Lower leg skin (tissue), 4 donors: ENCODE data around the gene CIDEB. TPM values are rescaled to one million over a fixed set of nuclear protein-coding genes. Genes with fewer than 3 reads are reported as not detected.

Experiments used
- DNase-seq, 2 donors: peaks; one replicate each; pipeline ENCODE4 v3.0.0-alpha.2; 2019; ENCODE audit warnings: low spot score in 2 of 2
- H3K4me3 ChIP-seq: fragments of 200-600 bp; sonication (generic); 2 replicates; pipeline ENCODE4 v1.5.1; 2017; ENCODE audit warnings: mild to moderate bottlenecking, low read depth; ENCODE audit not compliant: poor library complexity, severe bottlenecking
- CTCF ChIP-seq, 3 donors: fragments of 450-650 bp; IDR thresholded peaks; one replicate each; pipeline ENCODE4 v1.5.1; 2016; ENCODE audit warnings: antibody characterized with exemption in 3 of 3, mild to moderate bottlenecking in 3 of 3, moderate library complexity in 2 of 3
- POLR2A ChIP-seq, 2 donors: fragments of 450-650 bp; IDR thresholded peaks; one replicate each; pipeline ENCODE4 v1.6.1; 2016 to 2017; ENCODE audit warnings: antibody characterized with exemption in 2 of 2, mild to moderate bottlenecking in 1 of 2, moderate library complexity in 1 of 2
- WGBS, 2 donors: methylation state at CpG; one replicate each; pipeline ENCODE4 v1.1.5; 2018; 5-methylcytosine and 5-hydroxymethylcytosine counted together
- intact Hi-C: fragments of 100-400 bp; cut with DNase I; formaldehyde crosslinking; loops from one replicate; pipeline ENCODE4 v1.15.0; 2023; ENCODE audit warnings: low total_unique reads
- total RNA-seq, 4 donors: library from RNA; depleted of rRNA; stranded (reverse); fragments of >200 nt; gene quantifications; one replicate each; pipeline ENCODE4 v1.1.0, GENCODE V29; 2016

Gene CIDEB
- total RNA-seq, 4 donors from 2014 or later = 10.6 to 29.8 (median 25.1) TPM

- TF ChIP-seq POLR2A (IDR thresholded peaks at IDR 0.05) (no peak), CTCF (IDR thresholded peaks at IDR 0.05) (no peak)
- intact Hi-C loops = no loop called here
- 39 to 77% methylated on average over 3 of the region's 3 CpGs for WGBS, 2 donors
- no peak for DNase-seq
- no peak overlapping the region for H3K4me3 ChIP-seq
Measured at GRCh38 chr14:24273422-24273998, 34.3 kb downstream of the CIDEB start.

DNA sequence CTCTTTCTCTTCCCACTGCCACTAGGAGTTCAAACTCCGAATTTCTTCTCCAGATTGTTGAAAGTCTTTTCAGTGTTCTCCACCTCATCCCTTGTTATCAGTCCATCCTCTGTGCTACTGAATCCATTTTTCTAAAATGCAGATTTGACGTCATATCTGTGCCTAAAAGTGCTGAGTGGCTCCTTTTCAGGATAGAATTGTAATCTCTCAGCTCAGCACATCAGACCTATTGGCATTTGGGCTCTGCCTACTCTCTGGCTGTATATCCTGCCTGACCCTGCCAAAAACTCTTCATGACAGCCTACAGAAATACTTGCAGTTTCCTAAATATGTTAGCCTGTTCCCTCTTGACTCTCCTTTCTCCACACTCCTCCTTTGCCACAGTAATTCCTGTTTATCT lies 35.3 kb downstream of the CIDEB start:
- DNase-seq = no peak
- intact Hi-C loops = no loop called here
- no peak for TF ChIP-seq POLR2A (IDR thresholded peaks at IDR 0.05)
- TF ChIP-seq CTCF (IDR thresholded peaks at IDR 0.05) = no peak
- WGBS, 2 donors = 77 to 88% methylated on average over 2 of the region's 2 CpGs
- H3K4me3 ChIP-seq = no peak overlapping the region

GRCh38 chr14:24271834-24272263 lies 35.9 kb downstream of the CIDEB start:
- intact Hi-C loops = no loop called here
- DNase-seq = no peak
- TF ChIP-seq CTCF (IDR thresholded peaks at IDR 0.05) (no peak), POLR2A (IDR thresholded peaks at IDR 0.05) (no peak)
- no peak overlapping the region for H3K4me3 ChIP-seq
- WGBS, 2 donors = 13 to 23% methylated on average over 3 of the region's 3 CpGs

DNA sequence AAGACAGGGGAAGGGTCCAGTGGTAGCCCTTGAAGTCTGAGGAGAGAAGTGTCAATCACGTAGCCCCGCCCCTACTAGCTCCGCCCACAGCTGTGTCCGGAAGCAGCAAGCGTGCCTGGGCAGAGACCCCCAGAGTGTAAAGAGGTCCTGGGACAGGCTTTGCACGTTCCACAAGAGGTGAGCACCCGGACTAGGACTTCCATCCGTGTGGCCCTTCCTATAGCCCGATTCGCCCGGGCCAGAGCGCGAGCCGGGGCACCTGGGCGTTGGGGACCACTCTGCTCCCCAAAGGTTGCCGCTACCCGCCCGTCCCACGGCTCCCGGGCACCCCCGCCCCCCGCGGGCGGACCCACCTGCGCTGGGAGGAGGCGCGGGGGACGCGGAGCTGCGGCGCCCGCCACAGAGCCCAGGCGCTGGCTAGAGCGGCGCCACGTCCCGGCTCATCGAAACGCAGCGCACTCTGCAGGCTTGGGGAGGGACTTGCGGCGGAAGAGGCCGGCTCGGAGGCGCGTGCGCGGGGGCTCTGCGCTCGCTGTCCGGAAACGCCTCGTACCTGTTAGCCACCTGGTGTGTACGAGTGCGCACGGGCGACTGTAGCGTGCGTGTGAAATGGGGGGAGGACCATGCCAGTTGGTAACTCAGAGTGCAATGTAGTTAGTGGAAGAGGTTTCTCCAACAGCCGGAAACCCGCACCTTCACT lies 36.5 kb downstream of the CIDEB start, which contains the start of gene RABGGTA:
RABGGTA (minus strand) TSS at position 464 of the 700 bp plus-strand sequence. CDS start 482 bp downstream, outside the sequence.
- 0 to 1% methylated on average over 23 to 33 of the region's 61 CpGs for WGBS, 2 donors
- DNase-seq = peak; percentile 67 to 96
- intact Hi-C loops = no loop called here
- H3K4me3 ChIP-seq = peak within 1 kb of the TSS; percentile 87
- TF ChIP-seq POLR2A (IDR thresholded peaks at IDR 0.05) (no peak), CTCF (IDR thresholded peaks at IDR 0.05) (peak in 1 of 3 donors; percentile 58)

- intact Hi-C loops = no loop called here
- TF ChIP-seq POLR2A (IDR thresholded peaks at IDR 0.05) (no peak), CTCF (IDR thresholded peaks at IDR 0.05) (no peak)
- WGBS, 2 donors = 9 to 11% methylated on average over 13 of the region's 13 CpGs
- DNase-seq = no peak
- H3K4me3 ChIP-seq = peak overlapping the region; percentile 87
Measured at GRCh38 chr14:24270537-24271133, 37.1 kb downstream of the CIDEB start.
